GM06990 (cell line): ENCODE data around the gene FBN1.

Experiments used
- DNase-seq: peaks from one replicate; pipeline ENCODE4 v3.0.0-alpha.2; 2011; ENCODE audit not compliant: insufficient read length; ENCODE audit errors: extremely low read depth
- H3K27me3 ChIP-seq: replicated peaks from 2 replicates; pipeline ENCODE4 v1.6.0; 2011; ENCODE audit warnings: low read length; ENCODE audit not compliant: control insufficient read depth, insufficient read depth
- H3K36me3 ChIP-seq: 2 replicates; pipeline ENCODE4 v1.5.1; 2011; ENCODE audit warnings: low read length; ENCODE audit not compliant: control insufficient read depth, insufficient read depth
- H3K4me3 ChIP-seq: replicated peaks from 2 replicates; pipeline ENCODE4 v1.5.1; 2011; ENCODE audit warnings: low read depth, mild to moderate bottlenecking, control low read depth, low read length
- TF ChIP-seq, protein P1 (sequence below): IDR thresholded peaks from 2 replicates; pipeline ENCODE4 v1.5.1; 2011; ENCODE audit warnings: low read length, control low read depth, mild to moderate bottlenecking, inconsistent platforms; ENCODE audit not compliant: insufficient read depth, poor library complexity, severe bottlenecking

FBN1 gene

DNA sequence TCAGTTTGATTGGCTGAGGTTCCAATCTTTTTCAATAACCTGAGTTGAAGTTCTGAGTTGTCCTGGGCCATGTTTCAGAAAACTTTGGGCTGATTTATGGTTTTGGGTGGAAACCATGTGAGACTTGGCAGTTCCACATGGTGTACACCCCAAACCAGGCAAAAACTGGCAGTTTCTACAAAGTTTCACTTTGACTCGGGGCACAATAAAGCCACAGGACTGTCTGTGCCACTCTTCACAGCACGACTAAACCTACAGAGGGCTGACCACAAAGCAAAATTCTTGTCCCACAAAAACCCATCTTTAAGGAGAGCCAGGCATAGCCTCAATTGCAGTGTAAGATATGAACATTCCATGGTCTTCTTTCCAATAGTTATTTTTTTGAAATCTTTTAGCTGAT lies 159.3 kb downstream of the FBN1 start:
- TF ChIP-seq, protein P1, sequence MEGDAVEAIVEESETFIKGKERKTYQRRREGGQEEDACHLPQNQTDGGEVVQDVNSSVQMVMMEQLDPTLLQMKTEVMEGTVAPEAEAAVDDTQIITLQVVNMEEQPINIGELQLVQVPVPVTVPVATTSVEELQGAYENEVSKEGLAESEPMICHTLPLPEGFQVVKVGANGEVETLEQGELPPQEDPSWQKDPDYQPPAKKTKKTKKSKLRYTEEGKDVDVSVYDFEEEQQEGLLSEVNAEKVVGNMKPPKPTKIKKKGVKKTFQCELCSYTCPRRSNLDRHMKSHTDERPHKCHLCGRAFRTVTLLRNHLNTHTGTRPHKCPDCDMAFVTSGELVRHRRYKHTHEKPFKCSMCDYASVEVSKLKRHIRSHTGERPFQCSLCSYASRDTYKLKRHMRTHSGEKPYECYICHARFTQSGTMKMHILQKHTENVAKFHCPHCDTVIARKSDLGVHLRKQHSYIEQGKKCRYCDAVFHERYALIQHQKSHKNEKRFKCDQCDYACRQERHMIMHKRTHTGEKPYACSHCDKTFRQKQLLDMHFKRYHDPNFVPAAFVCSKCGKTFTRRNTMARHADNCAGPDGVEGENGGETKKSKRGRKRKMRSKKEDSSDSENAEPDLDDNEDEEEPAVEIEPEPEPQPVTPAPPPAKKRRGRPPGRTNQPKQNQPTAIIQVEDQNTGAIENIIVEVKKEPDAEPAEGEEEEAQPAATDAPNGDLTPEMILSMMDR = no peak
- Histone ChIP-seq H3K4me3 (no peak overlapping the region), H3K27me3 (no peaks in the 10 kb centered on the region), H3K36me3 (peaks cover 4% of the 10 kb centered on the region)
- no peak for DNase-seq

DNA sequence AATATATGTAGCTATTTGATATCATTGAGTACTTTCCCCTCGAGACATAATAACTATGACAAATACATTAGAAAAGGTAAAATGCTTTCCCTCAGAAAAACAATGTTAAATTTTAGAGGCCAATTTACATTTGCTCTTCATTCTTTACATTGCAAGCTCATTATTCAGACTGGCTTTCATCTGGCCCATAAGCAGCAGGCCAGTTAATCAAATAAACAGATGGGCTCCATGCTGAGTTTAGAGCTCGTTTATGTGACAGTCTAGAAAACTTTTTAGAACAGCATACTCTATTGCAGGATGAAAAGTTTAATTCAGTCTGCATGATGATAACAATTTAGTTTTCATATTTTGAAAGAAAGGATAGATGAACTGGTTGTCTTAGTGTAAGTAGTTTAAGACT lies 163.7 kb downstream of the FBN1 start:
- no peak for DNase-seq
- TF ChIP-seq, protein P1 = no peak
- Histone ChIP-seq H3K36me3 (no peaks in the 10 kb centered on the region; the same call in 1 of the 2 replicates), H3K27me3 (no peaks in the 10 kb centered on the region), H3K4me3 (no peak overlapping the region)

DNA sequence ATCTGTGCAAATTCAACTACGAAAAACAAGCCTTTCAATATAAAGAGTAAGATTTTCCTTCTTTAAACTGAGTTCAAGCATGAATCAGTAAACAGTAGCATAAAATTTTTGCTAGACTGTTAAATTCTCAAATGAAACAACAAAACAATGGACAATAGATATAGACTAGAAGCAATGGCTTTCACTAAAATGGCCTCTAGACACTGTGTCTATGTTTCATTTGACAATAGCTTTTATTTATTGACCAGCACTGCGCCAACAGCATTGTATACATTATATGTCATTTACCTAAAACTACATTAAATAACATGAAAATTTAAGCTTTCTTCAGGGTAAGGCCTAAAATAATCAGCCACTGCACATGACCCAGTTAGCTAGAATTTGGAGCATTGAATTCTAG lies 165.8 kb downstream of the FBN1 start:
- DNase-seq = no peak

DNA sequence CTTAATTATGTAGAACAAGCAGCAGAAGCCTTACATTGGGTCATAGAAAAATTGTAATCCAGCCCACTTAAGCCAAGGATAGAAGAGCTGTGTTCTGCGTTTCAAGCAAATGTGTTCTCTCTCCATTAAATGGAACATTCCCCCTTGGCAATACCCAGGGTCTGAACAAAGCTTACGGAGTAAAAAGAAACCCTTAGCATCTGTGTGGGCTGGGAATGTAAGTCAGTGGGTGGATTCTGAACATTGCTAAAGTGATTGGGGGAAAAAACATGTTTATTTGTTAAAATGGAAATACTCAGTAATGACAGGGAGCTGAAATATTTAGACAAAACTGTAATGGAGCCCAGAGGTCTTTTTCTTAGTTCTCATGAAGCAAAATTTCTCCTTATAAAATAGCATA lies 166.9 kb downstream of the FBN1 start:
- Histone ChIP-seq H3K4me3 (no peak overlapping the region), H3K27me3 (no peaks in the 10 kb centered on the region), H3K36me3 (no peaks in the 10 kb centered on the region; the same call in 1 of the 2 replicates)
- DNase-seq = no peak
- TF ChIP-seq, protein P1 = no peak

More for the DNA sequence above, 165.8 kb downstream of the FBN1 start:
- TF ChIP-seq, protein P1 = no peak
- Histone ChIP-seq H3K36me3 (no peaks in the 10 kb centered on the region; the same call in 1 of the 2 replicates), H3K27me3 (no peaks in the 10 kb centered on the region), H3K4me3 (no peak overlapping the region)

- no peaks in the 10 kb centered on the region; the same call in 1 of the 2 replicates for H3K36me3 ChIP-seq
- no peak overlapping the region for H3K4me3 ChIP-seq
- H3K27me3 ChIP-seq = no peaks in the 10 kb centered on the region
- TF ChIP-seq, protein P1 = no peak
- DNase-seq = no peak
Measured at GRCh38 chr15:48477795-48478360, 167.6 kb downstream of the FBN1 start.
